OCI-LY3 (cell line): ENCODE data around the gene NECAB2.

Source experiments
- H2AFZ ChIP-seq: fragments of 200-600, 300-600 bp; shearing (Covaris generic); 2 replicates; pipeline ENCODE4 v1.6.0; 2014; ENCODE audit warnings: antibody characterized with exemption, low read depth, low read length
- H3K27ac ChIP-seq: fragments of 200-600, 300-600 bp; sonication (generic); 2 replicates; pipeline ENCODE4 v1.5.1; 2014; ENCODE audit warnings: mild to moderate bottlenecking, low read length, moderate library complexity, mixed read lengths
- H3K27me3 ChIP-seq: fragments of 200-600, 300-600 bp; sonication (generic); 2 replicates; pipeline ENCODE4 v1.6.1; 2014; ENCODE audit warnings: low read depth, low read length, mixed read lengths
- H3K36me3 ChIP-seq: fragments of 200-600, 300-600 bp; sonication (generic); replicated peaks from 2 replicates; pipeline ENCODE3; 2014; ENCODE audit warnings: low read depth, low read length, mixed read lengths
- H3K4me1 ChIP-seq: fragments of 300-600, 200-600 bp; sonication (generic); 2 replicates; pipeline ENCODE4 v1.6.1; 2014; ENCODE audit warnings: low read length, mixed read lengths
- H3K4me2 ChIP-seq: fragments of 200-600, 300-600 bp; sonication (generic); 2 replicates; pipeline ENCODE4 v1.6.1; 2014; ENCODE audit warnings: low read length, mixed read lengths
- H3K4me3 ChIP-seq: fragments of 300-600, 200-600 bp; sonication (generic); 2 replicates; pipeline ENCODE4 v1.5.1; 2014; ENCODE audit warnings: antibody characterized with exemption, mild to moderate bottlenecking, low read length, moderate library complexity
- H3K79me2 ChIP-seq: fragments of 300-600, 200-600 bp; shearing (Covaris generic); 2 replicates; pipeline ENCODE4 v1.6.1; 2014; ENCODE audit warnings: mild to moderate bottlenecking, low read length, mixed read lengths
- H3K9ac ChIP-seq: fragments of 300-600, 200-600 bp; shearing (Covaris generic); 2 replicates; pipeline ENCODE4 v1.6.0; 2014; ENCODE audit warnings: mild to moderate bottlenecking, low read length, moderate library complexity
- H3K9me3 ChIP-seq: fragments of 200-600, 300-600 bp; shearing (Covaris generic); 2 replicates; pipeline ENCODE4 v1.6.1; 2014; ENCODE audit warnings: low read length, mixed read lengths; ENCODE audit not compliant: insufficient read depth
- H4K20me1 ChIP-seq: fragments of 200-600, 300-600 bp; sonication (generic); 2 replicates; pipeline ENCODE4 v1.6.1; 2016; ENCODE audit warnings: low read length, mixed read lengths; ENCODE audit not compliant: insufficient read depth
- CTCF ChIP-seq: fragments of 200-600, 300-600 bp; sonication (generic); IDR thresholded peaks from 2 replicates; pipeline ENCODE4 v1.5.1; 2014; ENCODE audit warnings: antibody characterized with exemption, low read length, low read depth
- EZH2phosphoT487 ChIP-seq: fragments of 200-600 bp; shearing (Covaris generic); IDR thresholded peaks from 2 replicates; pipeline ENCODE4 v1.6.1; 2018; ENCODE audit warnings: antibody characterized with exemption, mixed run types, low read depth

NECAB2 gene

GRCh38 chr16:84021488-84021887, 53.4 kb downstream of the NECAB2 start:
- H3K4me2 ChIP-seq = no peak overlapping the region
- no peak overlapping the region for H3K27ac ChIP-seq
- no peaks in the 10 kb centered on the region for H3K36me3 ChIP-seq
- no peak overlapping the region for H3K4me3 ChIP-seq
- no peak overlapping the region for H3K9ac ChIP-seq
- no peaks in the 10 kb centered on the region for H3K79me2 ChIP-seq
- H2AFZ ChIP-seq = no peak overlapping the region
- TF ChIP-seq EZH2phosphoT487 (no peak), CTCF (no peak)
- no peaks in the 10 kb centered on the region for H3K4me1 ChIP-seq
- no peaks in the 10 kb centered on the region for H4K20me1 ChIP-seq
- H3K27me3 ChIP-seq = peaks cover 5% of the 10 kb centered on the region; the same call in 1 of the 2 replicates
- no peaks in the 10 kb centered on the region for H3K9me3 ChIP-seq

- no peaks in the 10 kb centered on the region for H3K79me2 ChIP-seq
- H3K4me2 ChIP-seq = no peak overlapping the region
- no peak overlapping the region for H2AFZ ChIP-seq
- no peaks in the 10 kb centered on the region for H4K20me1 ChIP-seq
- H3K27ac ChIP-seq = no peak overlapping the region
- no peaks in the 10 kb centered on the region for H3K9me3 ChIP-seq
- H3K9ac ChIP-seq = no peak overlapping the region
- H3K4me3 ChIP-seq = no peak overlapping the region
- no peaks in the 10 kb centered on the region for H3K36me3 ChIP-seq
- no peak for TF ChIP-seq EZH2phosphoT487
- TF ChIP-seq CTCF = no peak
- H3K4me1 ChIP-seq = no peaks in the 10 kb centered on the region
- peaks cover 5% of the 10 kb centered on the region; the same call in 1 of the 2 replicates for H3K27me3 ChIP-seq
Observed at GRCh38 chr16:84022644-84023043, 54.6 kb downstream of the NECAB2 start.

- Histone ChIP-seq H3K79me2 (no peaks in the 10 kb centered on the region), H3K27me3 (peaks cover 16% of the 10 kb centered on the region), H3K27ac (no peak overlapping the region), H4K20me1 (no peaks in the 10 kb centered on the region), H2AFZ (no peak overlapping the region), H3K4me3 (no peak overlapping the region), H3K9me3 (no peaks in the 10 kb centered on the region), H3K9ac (no peak overlapping the region), H3K4me1 (no peaks in the 10 kb centered on the region), H3K36me3 (no peaks in the 10 kb centered on the region), H3K4me2 (no peak overlapping the region)
- TF ChIP-seq CTCF = no peak
- no peak for TF ChIP-seq EZH2phosphoT487
Observed at GRCh38 chr16:84024854-84025253, 56.8 kb downstream of the NECAB2 start.

- Histone ChIP-seq H2AFZ (no peak overlapping the region), H3K36me3 (no peaks in the 10 kb centered on the region), H3K27ac (no peak overlapping the region), H3K4me1 (no peaks in the 10 kb centered on the region), H3K79me2 (no peaks in the 10 kb centered on the region), H3K4me3 (no peak overlapping the region), H3K9me3 (no peaks in the 10 kb centered on the region), H4K20me1 (no peaks in the 10 kb centered on the region), H3K4me2 (no peak overlapping the region), H3K27me3 (peaks cover 23% of the 10 kb centered on the region), H3K9ac (no peak overlapping the region)
- no peak for TF ChIP-seq CTCF
- no peak for TF ChIP-seq EZH2phosphoT487
Observed at GRCh38 chr16:84026606-84027005, 58.6 kb downstream of the NECAB2 start.
